PC-3 (cell line): Measurements from ENCODE around the gene PRDM12.

Experiments
- CTCF ChIP-seq: fragments of 300-600 bp; sonication (generic); conservative IDR thresholded peaks from 2 replicates; pipeline ENCODE4 v1.5.1; 2017; ENCODE audit warnings: antibody characterized with exemption, low read depth, mild to moderate bottlenecking, low read length
- EZH2 ChIP-seq: fragments of 300-600 bp; sonication (generic); IDR thresholded peaks from one replicate; pipeline ENCODE4 v1.6.1; 2017; ENCODE audit warnings: antibody characterized with exemption, mild to moderate bottlenecking, low read length; ENCODE audit not compliant: unreplicated experiment
- EZH2phosphoT487 ChIP-seq: fragments of 300-600 bp; sonication (generic); IDR thresholded peaks from 2 replicates; pipeline ENCODE4 v1.6.1; 2018; ENCODE audit warnings: mild to moderate bottlenecking, antibody characterized with exemption, low read length, borderline replicate concordance

- TF ChIP-seq CTCF: no peak
- no peak for TF ChIP-seq EZH2
- no peak for TF ChIP-seq EZH2phosphoT487
Observed at GRCh38 chr9:130616451-130616850, 47.9 kb upstream of the PRDM12 start.
